Activated CD4-positive, CD25-positive, alpha-beta regulatory T cell treated with anti-CD3 and anti-CD28 coated beads, Interleukin-2, amount 50 U/mL, for 72 hours (primary cell): ENCODE data around the gene ZNF275.
"Not testable (repeated sequence)": the region's sequence is repeated elsewhere in the genome, so short reads cannot be mapped to it uniquely, and the experiment has no call there.

Source experiments
- DNase-seq: peaks from one replicate; pipeline ENCODE4 v3.0.0; 2021

Gene ZNF275

DNA sequence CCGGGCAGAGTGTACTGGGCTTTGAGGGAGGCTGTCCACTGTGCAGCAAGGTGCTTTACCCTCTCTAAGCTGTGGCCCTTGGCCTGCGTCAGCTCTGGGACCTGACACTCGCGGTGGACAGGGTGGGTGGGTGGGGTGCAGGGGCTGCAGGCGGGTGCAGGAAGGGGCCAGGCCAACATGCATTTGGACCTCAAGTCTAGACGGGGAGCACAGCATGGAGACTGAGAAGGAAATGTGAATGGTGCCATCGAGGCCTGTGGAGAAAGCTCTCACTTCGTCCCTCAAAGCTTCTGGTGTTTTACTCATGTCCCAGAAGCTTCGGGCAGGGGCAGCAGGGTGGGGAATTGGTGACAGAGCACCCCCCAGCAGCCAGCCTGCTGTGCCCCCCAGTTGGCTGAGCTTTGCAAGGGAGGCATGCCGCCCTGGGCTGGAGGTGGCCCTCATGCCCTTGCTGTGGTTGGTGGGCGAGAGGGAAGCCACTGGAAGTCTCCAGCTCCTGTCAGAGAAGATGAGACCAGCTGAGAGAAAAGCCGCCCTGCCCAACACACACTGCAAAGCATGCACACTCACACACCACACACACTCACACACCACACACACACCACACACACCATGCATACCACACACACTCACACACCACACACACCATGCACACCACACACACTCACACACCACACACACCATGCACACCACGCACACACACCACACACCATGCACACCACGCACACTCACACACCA, 54.9 kb downstream of the ZNF275 start:
- no peak for DNase-seq

- DNase-seq = not testable (repeated sequence)
These were observed 55.5 kb downstream of the ZNF275 start for GRCh38 chrX:153389460-153389768.

GRCh38 chrX:153392642-153393321, 58.8 kb downstream of the ZNF275 start:
- no peak for DNase-seq

GRCh38 chrX:153394612-153395011, 60.7 kb downstream of the ZNF275 start:
- no peak for DNase-seq

DNA sequence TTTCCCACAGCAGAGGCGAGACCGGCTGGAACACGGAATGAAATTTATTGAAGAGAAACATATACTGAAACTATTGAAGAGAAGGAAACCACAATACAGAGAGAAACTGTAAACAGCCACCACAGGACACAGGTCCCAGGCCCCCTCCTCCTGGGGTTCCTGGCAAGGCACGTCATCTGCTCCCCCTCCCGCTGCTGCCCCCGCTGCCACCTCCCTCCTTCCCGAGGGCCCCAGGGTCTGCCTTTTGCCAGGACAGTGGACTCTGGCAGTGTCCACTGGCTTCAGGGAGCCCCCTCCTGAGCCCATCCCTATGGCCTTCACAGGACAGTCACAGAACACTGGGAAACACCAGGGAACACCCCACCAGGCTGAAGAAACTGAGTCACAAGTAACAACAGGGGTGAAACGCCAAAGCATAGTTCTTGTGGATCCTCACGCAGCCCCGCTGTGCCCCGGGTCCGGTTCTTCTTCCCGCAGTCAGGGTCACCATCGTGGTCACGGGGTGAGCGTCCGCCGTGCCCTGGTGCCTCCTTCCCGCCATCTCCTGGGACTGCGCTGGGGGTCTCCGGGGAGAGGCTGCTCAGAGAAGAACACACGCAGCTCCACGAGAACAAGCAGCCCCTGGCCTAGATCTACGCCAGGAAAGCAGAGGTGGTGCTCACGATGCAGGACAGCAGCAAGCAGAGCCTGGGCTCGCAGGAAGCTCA, 61.8 kb downstream of the ZNF275 start:
- DNase-seq = no peak

- DNase-seq = no peak
These were observed 62.6 kb downstream of the ZNF275 start for GRCh38 chrX:153396320-153397195.

- DNase-seq = no peak
These were observed 63.5 kb downstream of the ZNF275 start for GRCh38 chrX:153397256-153397960.

DNA sequence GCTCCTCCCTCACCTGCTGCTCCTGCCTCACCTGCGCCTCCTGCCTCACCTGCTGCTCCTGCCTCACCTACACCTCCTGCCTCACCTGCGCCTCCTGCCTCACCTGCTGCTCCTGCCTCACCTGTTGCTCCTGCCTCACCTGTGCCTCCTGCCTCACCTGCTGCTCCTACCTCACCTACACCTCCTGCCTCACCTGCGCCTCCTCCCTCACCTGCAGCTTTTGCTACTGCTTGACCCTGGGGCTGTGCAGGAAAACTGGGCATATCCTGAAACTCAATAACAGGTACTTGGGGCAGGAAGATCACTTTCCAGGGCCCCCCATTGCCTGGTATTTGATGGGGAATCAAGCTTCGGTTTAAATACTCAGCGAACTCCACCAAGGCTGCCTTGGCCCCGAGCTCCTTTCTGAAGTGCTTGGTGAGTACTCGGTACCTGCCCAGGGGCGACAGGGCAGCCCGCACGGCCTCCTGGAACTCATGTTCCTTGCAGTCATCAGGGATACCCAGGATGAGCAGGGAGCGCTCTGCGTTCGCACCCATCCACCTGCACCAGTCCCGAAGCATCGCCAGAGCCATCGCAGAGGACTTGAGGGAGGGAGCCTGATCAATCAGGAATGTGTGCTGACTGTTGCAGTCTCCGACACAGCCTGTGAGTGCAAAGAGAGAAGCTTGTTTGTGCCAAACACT, 64.5 kb downstream of the ZNF275 start:
- no peak for DNase-seq

DNA sequence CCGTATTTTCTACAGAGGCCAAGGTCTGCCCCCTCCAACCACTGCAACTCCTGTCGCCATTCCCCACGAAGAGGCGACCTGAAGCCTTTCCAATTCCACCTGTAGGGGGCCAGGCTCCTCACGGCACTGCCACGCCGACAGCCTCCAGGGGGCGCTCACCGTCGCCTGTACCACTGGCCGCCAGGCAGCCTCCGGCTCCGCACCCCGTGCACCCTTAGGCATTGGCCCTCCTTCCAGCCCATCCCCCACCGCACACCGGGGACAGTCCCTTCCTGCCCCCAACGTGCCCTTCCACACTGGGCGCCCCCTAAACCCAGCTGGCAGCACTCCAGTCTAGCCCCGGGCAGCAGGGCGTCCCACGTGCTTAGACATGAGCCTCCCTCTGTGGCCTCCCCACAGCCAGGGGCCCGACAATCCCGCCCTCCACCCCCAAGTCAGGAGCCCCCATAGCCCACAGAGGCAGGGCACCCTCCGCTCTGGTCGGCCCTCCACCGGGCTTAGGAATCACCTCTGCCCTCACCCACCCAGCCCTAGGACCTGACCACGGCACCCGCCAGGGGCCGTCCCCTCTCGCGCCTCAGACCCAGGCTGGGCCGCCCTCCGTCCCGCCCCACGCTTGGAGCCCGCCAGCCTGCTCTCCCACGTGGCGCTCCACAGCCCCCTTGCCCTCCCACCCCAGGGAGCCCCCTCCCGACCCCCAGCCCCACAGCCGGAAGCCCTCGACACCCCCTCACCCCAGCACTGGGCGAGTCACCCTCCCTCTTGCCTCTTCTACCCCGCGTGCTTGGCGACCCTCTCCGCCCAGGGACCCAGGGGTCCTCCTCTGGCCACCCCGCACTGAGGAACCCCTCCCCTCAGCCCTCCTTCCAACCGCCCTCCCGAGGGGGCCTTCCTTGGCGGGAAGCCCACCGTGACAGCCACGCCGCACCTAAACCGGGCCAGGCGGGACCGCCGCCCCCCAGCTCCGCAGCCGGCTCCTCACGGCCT, 66.5 kb downstream of the ZNF275 start:
- peak; percentile 64 for DNase-seq

DNA sequence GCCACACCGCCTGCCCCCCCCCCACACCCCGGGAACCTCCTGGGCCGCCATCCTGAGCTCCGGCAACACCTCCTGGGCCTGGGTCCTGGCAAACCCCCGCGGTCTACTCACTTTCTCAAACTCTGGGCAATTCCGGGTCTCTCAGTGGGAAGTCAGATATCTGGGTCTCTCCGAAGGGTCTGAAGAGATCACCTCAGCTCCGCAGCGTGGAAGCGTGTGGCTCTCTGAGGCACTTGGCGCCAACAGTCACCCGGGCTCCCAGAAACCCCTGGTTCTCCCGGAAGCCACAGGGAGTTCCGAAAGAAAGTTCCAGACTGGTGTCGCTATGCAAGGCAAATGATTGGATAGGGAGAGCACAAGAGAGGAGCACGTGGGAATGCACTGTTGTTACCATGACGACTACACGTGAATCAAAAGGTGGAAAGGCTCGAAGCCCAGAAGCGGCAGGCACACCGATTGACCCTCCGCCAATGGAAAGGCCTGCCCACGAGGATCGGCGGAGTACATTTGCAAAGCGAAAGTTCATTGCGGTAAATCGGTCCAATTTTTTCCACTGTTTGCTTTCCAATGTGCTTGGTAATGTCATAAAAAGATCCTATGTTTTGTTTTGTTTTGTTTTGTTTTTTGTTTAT, 67.3 kb downstream of the ZNF275 start, which contains the start of gene PNMA6E:
Gene PNMA6E, minus strand, starts transcription at position 218 of the 632 bp plus-strand sequence. CDS start 2,501 bp downstream, outside the sequence.
- DNase-seq = no peak
